K562 (cell line): ENCODE results near the gene CHST2. TPM values are rescaled to one million over a fixed set of nuclear protein-coding genes. Genes with fewer than 3 reads are reported as not detected.
A peak's percentile ranks its signal among the peaks of the same experiment; 100 is the strongest.

Source experiments
- ARID4B ChIP-seq: sonication (generic); formaldehyde crosslinking; IDR thresholded peaks from 2 replicates; pipeline ENCODE4 v1.8.0; 2022; ENCODE audit warnings: mild to moderate bottlenecking, missing genetic modification reagents
- CBFB ChIP-seq: sonication (generic); formaldehyde crosslinking; IDR thresholded peaks from 2 replicates; pipeline ENCODE4 v1.4.0; 2020; ENCODE audit warnings: mild to moderate bottlenecking, missing genetic modification reagents
- CCNT2 ChIP-seq: IDR thresholded peaks from 2 replicates; pipeline ENCODE4 v1.6.1; 2011; ENCODE audit warnings: borderline replicate concordance, low read depth, mild to moderate bottlenecking, moderate library complexity, mixed read lengths, low read length; ENCODE audit not compliant: insufficient read length; ENCODE audit errors: extremely low read depth
- DDX20 ChIP-seq: fragments of 450-650 bp; IDR thresholded peaks from 2 replicates; pipeline ENCODE4 v1.6.1; 2016; ENCODE audit warnings: missing genetic modification characterization, low read depth, mild to moderate bottlenecking, missing compliant biosample characterization, moderate library complexity
- E2F8 ChIP-seq: fragments of 450-650 bp; IDR thresholded peaks from 2 replicates; pipeline ENCODE4 v1.7.1; 2018; ENCODE audit warnings: mild to moderate bottlenecking, low read depth; ENCODE audit not compliant: partially characterized antibody
- ETS2 ChIP-seq: IDR thresholded peaks from 2 replicates; pipeline ENCODE4 v1.6.1; 2016; ENCODE audit warnings: borderline replicate concordance, missing genetic modification characterization, mild to moderate bottlenecking, moderate library complexity, missing compliant biosample characterization; ENCODE audit not compliant: poor library complexity, severe bottlenecking
- GTF2E2 ChIP-seq: fragments of 200-800 bp; sonication (Bioruptor generic); IDR thresholded peaks from 2 replicates; pipeline ENCODE4 v1.6.1; 2016; ENCODE audit warnings: missing genetic modification characterization, missing compliant biosample characterization
- JUND ChIP-seq, 2 experiments: IDR thresholded peaks; 2 replicates in 1 of 2; 3 replicates in 1 of 2; pipeline ENCODE4 v1.6.1; 2011; ENCODE audit warnings: borderline replicate concordance in 2 of 2, low read depth in 2 of 2, low read length in 2 of 2, improper control_type of control experiment in 1 of 2, missing biosample characterization in 1 of 2, missing genetic modification characterization in 1 of 2, missing genetic modification reagents in 1 of 2
- MCM7 ChIP-seq, 2 experiments: fragments of 450-650 bp; IDR thresholded peaks; 2 replicates each; pipeline ENCODE4 v1.6.1; 2016 to 2018
- NBN ChIP-seq: fragments of 450-650 bp; IDR thresholded peaks from 2 replicates; pipeline ENCODE4 v1.6.1; 2016; ENCODE audit warnings: low read depth, mild to moderate bottlenecking
- NR2F6 ChIP-seq: fragments of 450-650 bp; formaldehyde crosslinking; IDR thresholded peaks from 2 replicates; pipeline ENCODE4 v1.4.0; 2020; ENCODE audit warnings: mild to moderate bottlenecking
- SMAD3 ChIP-seq: fragments of 450-650 bp; formaldehyde crosslinking; conservative IDR thresholded peaks from 2 replicates; pipeline ENCODE4 v1.4.0; 2020; ENCODE audit warnings: mild to moderate bottlenecking
- SUPT5H ChIP-seq: fragments of 450-650 bp; IDR thresholded peaks from 2 replicates; pipeline ENCODE4 v1.6.1; 2016
- TARDBP ChIP-seq: fragments of 450-650 bp; IDR thresholded peaks from 2 replicates; pipeline ENCODE4 v1.6.1; 2016
- ZNF282 ChIP-seq: sonication (generic); formaldehyde crosslinking; IDR thresholded peaks from 2 replicates; pipeline ENCODE4 v1.8.1; 2023; ENCODE audit warnings: missing genetic modification reagents
- ZNF586 ChIP-seq: fragments of 450-650 bp; formaldehyde crosslinking; conservative IDR thresholded peaks from 2 replicates; pipeline ENCODE4 v1.4.0; 2020; ENCODE audit warnings: mild to moderate bottlenecking, moderate library complexity
- ZNF639 ChIP-seq, 2 experiments: fragments of 200-800 bp in 1 of 2; sonication (Bioruptor generic) in 1 of 2; sonication (generic) in 1 of 2; formaldehyde crosslinking in 1 of 2; IDR thresholded peaks in 1 of 2; conservative IDR thresholded peaks in 1 of 2; 2 replicates each; pipeline versions ENCODE4 v1.5.0 to v1.6.1; 2016 to 2020; ENCODE audit warnings: missing compliant biosample characterization in 1 of 2, missing genetic modification characterization in 1 of 2, missing genetic modification reagents in 1 of 2
- polyA plus RNA-seq, 8 experiments: library from polyadenylated mRNA; depleted of rRNA in 4 of 8; stranded (reverse) in 5 of 8; unstranded in 3 of 8; fragments of >200 nt; fragmentation: Nextera tagmentation in 2 of 8; fragmentation: Illumina TruSeq in 1 of 8; extraction: Ambion mirVana in 2 of 8; extraction: Trizol in 1 of 8; gene quantifications; 2 replicates each; pipeline versions ENCODE4 v1.2.1 to v1.2.3, GENCODE V29; 2011 to 2014; ENCODE audit warnings: inconsistent platforms in 1 of 8, missing spikeins in 1 of 8
- total RNA-seq, 7 experiments: library from RNA; depleted of rRNA in 6 of 7; stranded (reverse); fragments of >200 nt in 6 of 7; fragmentation: Illumina TruSeq in 2 of 7; extraction: Trizol in 2 of 7; gene quantifications; 2 replicates each; pipeline versions ENCODE4 v1.2.1 to v1.2.3, GENCODE V29; 2011 to 2021; ENCODE audit warnings: low replicate concordance in 1 of 7

CHST2 gene
- total and polyA plus RNA-seq, 9 of the 15 experiments (the other 6 are each of a cell fraction or from before 2014, with no cell fraction given), result 3.4 to 60.3 (median 13.9) TPM

GRCh38 chr3:143084856-143085731 is 34.5 kb upstream of the CHST2 start (continued):
- no peak for TF ChIP-seq E2F8
- peak in 1 of 2 experiments; percentile 59; a peak in 1 of 4 replicates for TF ChIP-seq ZNF639 (CRISPR knock-in tag; conservative IDR thresholded peaks at IDR 0.05 in 1 of 2, IDR thresholded peaks at IDR 0.05 in 1 of 2)
- TF ChIP-seq MCM7 (IDR thresholded peaks at IDR 0.05), result 0 out of 4 replicates have a peak, but pooled peaks of 1 of the 2 experiments have one; percentile 35
- TF ChIP-seq DDX20 (tag), result peak; percentile 86
- TF ChIP-seq ETS2, result no peak
- TF ChIP-seq GTF2E2, result no peak
- peak; percentile 97 for TF ChIP-seq TARDBP
- peak; percentile 91; the same call in 1 of the 2 replicates for TF ChIP-seq CBFB (CRISPR knock-in tag)
- TF ChIP-seq ARID4B (CRISPR knock-in tag), result 0 out of 2 replicates have a peak, but pooled peaks have one; percentile 23
- TF ChIP-seq JUND (IDR thresholded peaks at IDR 0.05; ENCODE audit: borderline replicate concordance, low read depth, low read length), result peak; percentile 91
- peak; percentile 86; the same call in 2 of the 3 replicates for TF ChIP-seq JUND (tag; IDR thresholded peaks at IDR 0.05; ENCODE audit: borderline replicate concordance, low read depth, low read length)
- no peak for TF ChIP-seq ZNF282 (CRISPR knock-in tag)
- peak; percentile 91 for TF ChIP-seq CCNT2
- peak; percentile 94 for TF ChIP-seq NBN
- peak; percentile 47; the same call in 1 of the 2 replicates for TF ChIP-seq SUPT5H
- TF ChIP-seq ZNF586 (CRISPR knock-in tag), result 0 out of 2 replicates have a peak, but pooled peaks have one; percentile 26
- no peak for TF ChIP-seq NR2F6
- TF ChIP-seq SMAD3 (CRISPR knock-in tag), result peak; percentile 60; the same call in 1 of the 2 replicates
